ENCODE results near the gene PRKCE. TPM values are rescaled to one million over a fixed set of nuclear protein-coding genes. Genes with fewer than 3 reads are reported as not detected.

Gene PRKCE
- total RNA-seq, 1 experiment from 2014 or later: 4.4 TPM

GRCh38 chr2:46006473-46007025, 355.1 kb downstream of the PRKCE start:
- no peaks in the 10 kb centered on the region for H3K27me3 ChIP-seq (replicated peaks; ENCODE audit: control insufficient read depth, insufficient read depth, low read length)
- Mint-ChIP-seq H3K36me3 (ENCODE audit: insufficient read depth, unreplicated experiment) (peaks cover 4% of the 10 kb centered on the region), H3K27me3 (ENCODE audit: insufficient read depth, unreplicated experiment) (no peaks in the 10 kb centered on the region), H3K27ac (ENCODE audit: unreplicated experiment) (no peak overlapping the region), H3K4me1 (ENCODE audit: low read depth, unreplicated experiment) (peaks cover 37% of the 10 kb centered on the region), H3K9me3 (ENCODE audit: unreplicated experiment) (peaks cover 10% of the 10 kb centered on the region), H3K4me3 (ENCODE audit: unreplicated experiment) (no peak overlapping the region)
- H3K36me3 ChIP-seq (ENCODE audit: control insufficient read depth, insufficient read depth, low read length): no peaks in the 10 kb centered on the region
- POLR2A ChIA-PET: interaction anchor here (0.6 to 1.0 kb wide), 2 partner anchors 14 to 48 kb away, joined by 3 to 7 read pairs; no protein-coding TSS in a partner anchor
- TF ChIP-seq CTCF (IDR thresholded peaks at IDR 0.05; ENCODE audit: insufficient read depth in 1 of 2, low read depth in 1 of 2, low read length in 1 of 2, severe bottlenecking in 1 of 2, unreplicated experiment in 1 of 2): no peak
- H3K4me3 ChIP-seq (ENCODE audit: low read depth, low read length): no peak overlapping the region
- intact Hi-C loops (cut with micrococcal nuclease; ENCODE audit: unreplicated experiment): loop anchor here (1.0 to 2.0 kb wide), 4 partner anchors 13 to 403 kb away; partner anchors contain the start of gene EPAS1
- no peaks in the 10 kb centered on the region for H3K9me3 ChIP-seq
- CTCF ChIA-PET: interaction anchor here (0.9 to 1.5 kb wide), 4 partner anchors 13 to 329 kb away, joined by 3 to 12 read pairs (median 4); no protein-coding TSS in a partner anchor
- H3K4me1 ChIP-seq: peaks cover 41% of the 10 kb centered on the region
- BruUV-seq (replicated peaks): no TSS peak
- peak; percentile 73 to 83 for DNase-seq

GRCh38 chr2:46007412-46007811, 355.9 kb downstream of the PRKCE start:
- Histone ChIP-seq H3K9me3 (no peaks in the 10 kb centered on the region), H3K36me3 (ENCODE audit: control insufficient read depth, insufficient read depth, low read length) (no peaks in the 10 kb centered on the region), H3K27me3 (replicated peaks; ENCODE audit: control insufficient read depth, insufficient read depth, low read length) (no peaks in the 10 kb centered on the region), H3K4me3 (ENCODE audit: low read depth, low read length) (no peak overlapping the region), H3K4me1 (peaks cover 32% of the 10 kb centered on the region)
- no peak for TF ChIP-seq CTCF (IDR thresholded peaks at IDR 0.05; ENCODE audit: insufficient read depth in 1 of 2, low read depth in 1 of 2, low read length in 1 of 2, severe bottlenecking in 1 of 2, unreplicated experiment in 1 of 2)
- Mint-ChIP-seq H3K4me1 (ENCODE audit: low read depth, unreplicated experiment) (peaks cover 30% of the 10 kb centered on the region), H3K4me3 (ENCODE audit: unreplicated experiment) (no peak overlapping the region), H3K27me3 (ENCODE audit: insufficient read depth, unreplicated experiment) (no peaks in the 10 kb centered on the region), H3K27ac (ENCODE audit: unreplicated experiment) (no peak overlapping the region), H3K9me3 (ENCODE audit: unreplicated experiment) (peaks cover 9% of the 10 kb centered on the region), H3K36me3 (ENCODE audit: insufficient read depth, unreplicated experiment) (peaks cover 4% of the 10 kb centered on the region)
- BruUV-seq (replicated peaks): no TSS peak
- intact Hi-C loops (cut with micrococcal nuclease; ENCODE audit: unreplicated experiment): loop anchor here (2.0 kb wide), 2 partner anchors 165 to 289 kb away; partner anchors contain the start of gene EPAS1
- ChIA-PET CTCF (interaction anchor here (1.5 kb wide), 1 partner anchor 300 kb away, joined by 3 read pairs; no protein-coding TSS in a partner anchor), POLR2A (interaction anchor here (0.6 kb wide), 1 partner anchor 682 kb away, joined by 3 read pairs; no protein-coding TSS in a partner anchor)
- DNase-seq: no peak

- ChIA-PET CTCF (no interaction called here), POLR2A (no interaction called here)
- Mint-ChIP-seq H3K4me1 (ENCODE audit: low read depth, unreplicated experiment) (peaks cover 21% of the 10 kb centered on the region), H3K9me3 (ENCODE audit: unreplicated experiment) (peaks cover under 1% of the 10 kb centered on the region), H3K36me3 (ENCODE audit: insufficient read depth, unreplicated experiment) (peaks cover 4% of the 10 kb centered on the region), H3K4me3 (ENCODE audit: unreplicated experiment) (no peak overlapping the region), H3K27ac (ENCODE audit: unreplicated experiment) (no peak overlapping the region), H3K27me3 (ENCODE audit: insufficient read depth, unreplicated experiment) (no peaks in the 10 kb centered on the region)
- peaks cover 24% of the 10 kb centered on the region for H3K4me1 ChIP-seq
- intact Hi-C loops (cut with micrococcal nuclease; ENCODE audit: unreplicated experiment): no loop called here
- no peak overlapping the region for H3K4me3 ChIP-seq (ENCODE audit: low read depth, low read length)
- no TSS peak for BruUV-seq (replicated peaks)
- H3K36me3 ChIP-seq (ENCODE audit: control insufficient read depth, insufficient read depth, low read length): no peaks in the 10 kb centered on the region
- H3K27me3 ChIP-seq (replicated peaks; ENCODE audit: control insufficient read depth, insufficient read depth, low read length): no peaks in the 10 kb centered on the region
- no peaks in the 10 kb centered on the region for H3K9me3 ChIP-seq
- no peak for DNase-seq
- TF ChIP-seq CTCF (IDR thresholded peaks at IDR 0.05; ENCODE audit: insufficient read depth in 1 of 2, low read depth in 1 of 2, low read length in 1 of 2, severe bottlenecking in 1 of 2, unreplicated experiment in 1 of 2): no peak
Observed at GRCh38 chr2:46008091-46008870, 356.8 kb downstream of the PRKCE start.

All from Caco-2 (cell line).